ENCODE data around the gene TRPV2.

The TRPV2 gene

DNA sequence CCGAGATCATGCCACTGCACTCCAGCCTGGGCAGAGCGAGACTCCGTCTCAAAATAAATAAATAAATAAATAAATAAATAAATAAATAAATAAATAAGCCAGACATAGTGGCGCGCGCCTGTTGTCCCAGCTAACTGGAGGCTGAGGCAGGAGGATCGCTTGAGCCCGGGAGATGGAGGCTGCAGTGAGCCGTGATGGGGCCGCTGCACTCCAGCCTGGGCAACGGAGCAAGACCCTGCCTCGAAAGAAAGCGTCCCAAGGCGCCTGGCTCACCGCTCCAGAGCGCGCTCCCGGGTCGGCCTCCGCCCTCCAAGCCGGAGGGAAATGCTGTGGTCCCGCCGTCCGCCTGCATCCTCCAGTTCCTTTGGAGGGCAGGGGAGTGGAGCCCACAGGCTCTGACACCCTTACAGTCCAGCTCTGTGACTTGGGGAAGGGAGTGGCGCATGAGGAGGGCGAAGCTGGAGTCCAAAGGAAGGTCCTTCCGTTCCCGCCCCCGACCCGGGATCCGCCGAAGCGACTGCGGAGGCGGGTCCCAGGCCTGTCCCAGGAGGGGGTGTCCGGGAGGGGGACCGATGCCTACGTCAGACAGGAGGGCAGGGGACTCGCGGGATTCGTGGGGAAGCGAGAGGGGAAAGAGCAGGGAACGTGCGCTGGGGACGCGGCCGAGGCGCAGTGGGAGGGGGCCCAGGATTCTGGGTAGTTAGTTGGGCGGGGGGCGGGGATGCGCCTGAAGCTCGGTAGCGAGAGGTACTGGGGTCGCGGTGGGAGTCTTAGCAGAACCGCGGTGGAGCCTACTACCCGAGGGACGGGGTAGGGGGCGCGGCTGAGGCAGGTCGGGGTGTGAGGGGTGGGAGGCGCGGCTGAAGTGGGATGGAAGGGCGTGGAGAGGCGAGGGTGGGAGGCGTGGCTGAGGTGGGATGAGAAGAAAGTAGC lies 8.4 kb upstream of the TRPV2 start:
- FAIRE-seq, result no peak

DNA sequence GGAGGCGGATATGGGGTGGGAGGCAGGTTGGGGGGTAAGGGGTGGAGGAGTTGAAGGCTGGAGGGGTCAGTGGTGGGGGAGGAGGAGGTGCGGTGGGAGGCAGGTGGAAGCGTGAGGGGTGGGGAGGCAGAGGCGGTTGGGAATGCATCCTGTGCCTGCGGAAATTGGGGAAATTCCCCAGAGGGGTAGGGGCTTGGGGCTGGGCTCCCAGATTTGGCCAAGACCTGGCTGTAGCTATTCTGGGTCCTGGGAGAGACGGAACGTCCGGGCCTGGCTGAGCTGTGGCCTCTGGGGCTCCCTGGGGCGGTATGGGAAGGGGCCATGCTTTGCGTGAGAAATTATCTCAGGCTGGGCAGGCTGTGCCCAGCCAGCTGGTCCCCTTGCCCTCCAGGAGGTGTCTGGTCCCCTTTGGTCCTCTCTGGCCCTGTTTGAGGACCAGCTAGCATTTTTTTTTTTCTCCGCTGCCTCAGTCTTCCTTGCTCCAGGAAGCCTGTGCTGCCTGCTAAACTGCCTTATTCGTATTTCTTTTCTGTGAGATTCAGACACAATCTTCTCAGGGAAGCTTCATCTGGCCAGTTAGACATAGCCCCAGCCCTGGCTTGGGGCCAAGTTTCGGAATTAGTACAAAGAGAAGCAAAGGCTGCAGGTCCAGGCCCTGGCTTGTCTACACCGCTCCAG lies 7.3 kb upstream of the TRPV2 start:
- no peak for FAIRE-seq

DNA sequence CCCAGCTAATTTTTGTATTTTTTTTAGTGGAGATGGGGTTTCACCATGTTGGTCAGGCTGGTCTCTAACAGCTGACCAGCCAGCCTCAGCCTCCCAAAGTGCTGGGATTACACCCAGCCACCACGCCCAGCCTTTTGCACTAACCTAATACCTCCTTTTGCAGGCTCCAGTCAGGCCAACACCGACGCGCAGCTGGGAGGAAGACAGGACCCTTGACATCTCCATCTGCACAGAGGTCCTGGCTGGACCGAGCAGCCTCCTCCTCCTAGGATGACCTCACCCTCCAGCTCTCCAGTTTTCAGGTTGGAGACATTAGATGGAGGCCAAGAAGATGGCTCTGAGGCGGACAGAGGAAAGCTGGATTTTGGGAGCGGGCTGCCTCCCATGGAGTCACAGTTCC lies 2.0 kb downstream of the TRPV2 start:
- no peak for FAIRE-seq

DNA sequence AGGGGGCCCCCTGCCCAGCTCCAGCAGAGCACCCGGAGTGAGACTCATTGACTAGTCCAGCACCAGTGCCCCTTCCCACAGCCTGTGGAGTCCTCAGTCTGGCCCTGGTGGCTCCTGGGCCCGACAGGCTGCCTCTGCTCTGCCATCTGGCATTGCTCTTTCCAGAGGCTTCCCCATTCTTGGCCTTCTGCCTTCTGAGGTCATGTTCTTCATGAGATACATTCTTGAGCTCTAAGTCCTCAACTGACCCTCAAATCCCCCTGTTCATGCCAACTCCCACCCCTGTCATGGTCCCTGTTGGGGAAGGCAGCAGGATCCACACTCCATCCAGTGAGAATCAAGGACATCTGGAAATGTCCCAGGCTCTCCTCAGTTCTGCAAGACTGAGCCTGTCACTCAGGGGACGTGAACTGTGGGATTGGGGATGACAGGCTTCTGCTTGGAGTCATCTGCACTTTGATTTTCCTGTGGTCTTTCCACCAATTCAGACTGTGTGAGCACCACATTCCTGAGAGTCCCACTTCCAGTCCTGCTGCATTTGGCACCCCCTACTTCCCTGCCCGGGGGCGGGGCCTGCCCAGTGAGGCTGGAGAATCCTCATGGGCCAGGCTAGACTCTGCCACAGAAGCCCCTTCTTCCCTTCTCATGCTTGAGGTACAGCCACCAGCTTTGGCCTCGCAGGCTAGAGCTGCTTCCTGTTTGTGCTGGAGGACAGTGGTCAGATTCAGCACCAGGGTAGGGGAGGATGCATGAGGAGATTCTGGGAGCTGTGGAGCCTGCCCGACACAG lies 2.7 kb downstream of the TRPV2 start:
- FAIRE-seq, result no peak

DNA sequence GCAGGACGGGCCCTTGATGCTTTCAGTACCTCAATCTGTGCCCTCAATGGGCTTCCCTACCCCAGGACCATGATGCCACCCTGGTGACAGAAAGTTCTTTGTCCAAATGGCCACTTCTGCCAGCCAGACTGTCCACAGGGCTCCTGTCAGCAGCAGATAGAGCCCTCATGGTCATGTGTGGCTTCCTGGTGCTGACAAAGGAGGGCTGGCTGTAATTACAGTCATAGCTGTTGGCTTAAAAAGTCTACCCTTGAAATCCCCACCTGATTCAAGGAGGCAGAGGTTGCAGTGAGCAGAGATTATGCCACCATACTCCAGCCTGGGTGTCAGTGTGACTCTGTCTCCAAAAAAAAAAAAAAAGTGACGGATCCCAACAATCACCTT lies 3.3 kb downstream of the TRPV2 start:
- FAIRE-seq, result no peak

DNA sequence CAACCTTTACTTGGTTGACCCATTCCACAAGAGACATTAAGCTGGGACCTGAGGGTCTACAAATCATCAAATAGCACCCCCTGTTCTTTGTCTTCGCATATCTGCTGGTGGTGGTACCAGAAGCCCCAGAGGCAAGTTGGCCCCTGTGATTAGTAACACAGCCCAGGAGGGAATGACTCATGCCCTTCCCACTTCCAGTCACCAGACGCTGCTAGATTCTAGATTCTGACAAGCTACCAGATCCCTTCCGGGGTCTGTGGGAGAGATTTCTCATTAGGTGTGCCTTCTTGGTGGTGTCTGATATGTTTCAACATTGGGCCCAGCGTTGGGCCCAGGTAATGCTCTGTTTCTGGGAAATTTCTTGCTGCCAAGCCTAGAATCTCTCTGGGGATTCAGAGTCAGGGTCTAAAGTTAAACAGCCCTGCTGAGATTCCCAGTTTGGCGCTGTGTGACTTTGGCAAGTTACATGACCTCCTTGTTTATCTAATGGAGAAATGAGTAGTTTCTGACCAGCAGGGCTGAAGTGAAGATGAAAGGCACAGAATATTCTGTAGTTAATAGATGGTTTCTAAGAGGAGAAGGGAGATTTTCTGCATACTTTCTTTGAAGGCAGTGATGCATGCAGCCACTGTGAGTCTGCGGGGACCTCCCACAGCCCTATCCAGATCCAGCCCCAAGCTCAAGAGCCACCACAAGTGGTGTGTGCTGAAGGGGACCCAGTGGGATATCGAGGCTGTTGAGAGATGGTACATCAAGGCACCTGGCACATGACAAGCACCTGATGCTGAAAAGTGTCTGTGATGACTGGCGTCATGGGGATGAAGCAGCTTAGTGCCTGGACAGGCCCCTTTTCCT lies 3.9 kb downstream of the TRPV2 start:
- no peak for FAIRE-seq

DNA sequence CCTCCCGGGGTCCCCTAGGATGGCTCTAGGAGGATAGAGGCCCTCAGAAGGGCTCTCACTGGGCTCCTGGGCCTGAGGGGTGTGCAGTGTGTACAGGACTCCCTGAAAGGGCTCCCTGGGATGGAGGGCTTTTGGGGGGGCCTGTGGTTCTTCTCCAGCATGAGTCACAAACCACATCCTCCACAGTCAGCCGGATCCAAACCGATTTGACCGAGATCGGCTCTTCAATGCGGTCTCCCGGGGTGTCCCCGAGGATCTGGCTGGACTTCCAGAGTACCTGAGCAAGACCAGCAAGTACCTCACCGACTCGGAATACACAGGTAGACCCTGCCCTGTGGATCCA lies 4.5 kb downstream of the TRPV2 start:
- FAIRE-seq, result no peak

DNA sequence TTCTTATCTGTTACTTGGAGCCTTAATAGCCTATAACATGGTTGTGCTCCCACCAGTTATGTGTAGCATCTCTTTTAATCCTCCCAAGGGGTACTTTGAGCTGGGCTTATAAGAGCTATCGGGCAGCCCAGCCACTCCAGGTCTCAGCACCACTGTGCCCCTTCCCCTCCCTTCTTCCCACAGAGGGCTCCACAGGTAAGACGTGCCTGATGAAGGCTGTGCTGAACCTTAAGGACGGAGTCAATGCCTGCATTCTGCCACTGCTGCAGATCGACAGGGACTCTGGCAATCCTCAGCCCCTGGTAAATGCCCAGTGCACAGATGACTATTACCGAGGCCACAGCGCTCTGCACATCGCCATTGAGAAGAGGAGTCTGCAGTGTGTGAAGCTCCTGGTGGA lies 7.0 kb downstream of the TRPV2 start:
- no peak for FAIRE-seq

DNA sequence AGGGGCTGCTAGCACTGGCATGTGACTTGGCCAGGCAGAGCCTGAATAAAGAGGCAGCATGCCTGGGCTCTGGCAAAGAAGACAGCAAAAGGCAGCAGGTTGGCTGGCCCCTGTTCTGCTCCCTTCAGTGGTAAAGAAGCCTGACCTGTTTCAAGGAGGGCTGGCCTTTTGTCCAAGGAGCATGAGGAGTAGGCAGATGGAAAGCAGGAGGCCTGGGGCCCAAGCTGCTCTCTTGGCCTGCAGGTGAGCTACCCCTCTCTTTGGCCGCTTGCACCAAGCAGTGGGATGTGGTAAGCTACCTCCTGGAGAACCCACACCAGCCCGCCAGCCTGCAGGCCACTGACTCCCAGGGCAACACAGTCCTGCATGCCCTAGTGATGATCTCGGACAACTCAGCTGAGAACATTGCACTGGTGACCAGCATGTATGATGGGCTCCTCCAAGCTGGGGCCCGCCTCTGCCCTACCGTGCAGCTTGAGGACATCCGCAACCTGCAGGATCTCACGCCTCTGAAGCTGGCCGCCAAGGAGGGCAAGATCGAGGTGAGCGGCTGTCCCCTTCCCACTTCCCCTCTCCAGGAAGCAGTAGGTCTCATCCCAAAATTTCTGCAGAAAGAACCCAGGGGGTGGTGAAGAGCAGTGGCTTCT lies 8.0 kb downstream of the TRPV2 start:
- no peak for FAIRE-seq

DNA sequence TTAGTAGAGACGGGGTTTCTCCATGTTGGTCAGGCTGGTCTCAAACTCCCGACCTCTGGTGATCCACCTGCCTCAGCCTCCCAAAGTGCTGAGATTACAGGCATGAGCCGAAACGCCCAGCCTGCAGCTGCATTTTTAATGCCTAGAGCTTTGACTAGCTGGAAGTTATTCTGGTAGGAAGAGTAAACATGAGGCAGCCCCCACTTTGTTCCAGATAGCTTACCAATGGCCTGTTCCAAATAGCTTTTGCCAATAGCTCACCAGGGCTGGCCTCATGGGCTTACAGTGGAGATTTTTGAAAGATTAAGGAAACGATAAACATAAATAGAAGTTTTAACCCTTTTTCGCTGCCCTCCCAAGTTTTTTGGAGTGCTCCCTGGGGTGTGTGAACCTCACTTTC lies 9.8 kb downstream of the TRPV2 start:
- no peak for FAIRE-seq

DNA sequence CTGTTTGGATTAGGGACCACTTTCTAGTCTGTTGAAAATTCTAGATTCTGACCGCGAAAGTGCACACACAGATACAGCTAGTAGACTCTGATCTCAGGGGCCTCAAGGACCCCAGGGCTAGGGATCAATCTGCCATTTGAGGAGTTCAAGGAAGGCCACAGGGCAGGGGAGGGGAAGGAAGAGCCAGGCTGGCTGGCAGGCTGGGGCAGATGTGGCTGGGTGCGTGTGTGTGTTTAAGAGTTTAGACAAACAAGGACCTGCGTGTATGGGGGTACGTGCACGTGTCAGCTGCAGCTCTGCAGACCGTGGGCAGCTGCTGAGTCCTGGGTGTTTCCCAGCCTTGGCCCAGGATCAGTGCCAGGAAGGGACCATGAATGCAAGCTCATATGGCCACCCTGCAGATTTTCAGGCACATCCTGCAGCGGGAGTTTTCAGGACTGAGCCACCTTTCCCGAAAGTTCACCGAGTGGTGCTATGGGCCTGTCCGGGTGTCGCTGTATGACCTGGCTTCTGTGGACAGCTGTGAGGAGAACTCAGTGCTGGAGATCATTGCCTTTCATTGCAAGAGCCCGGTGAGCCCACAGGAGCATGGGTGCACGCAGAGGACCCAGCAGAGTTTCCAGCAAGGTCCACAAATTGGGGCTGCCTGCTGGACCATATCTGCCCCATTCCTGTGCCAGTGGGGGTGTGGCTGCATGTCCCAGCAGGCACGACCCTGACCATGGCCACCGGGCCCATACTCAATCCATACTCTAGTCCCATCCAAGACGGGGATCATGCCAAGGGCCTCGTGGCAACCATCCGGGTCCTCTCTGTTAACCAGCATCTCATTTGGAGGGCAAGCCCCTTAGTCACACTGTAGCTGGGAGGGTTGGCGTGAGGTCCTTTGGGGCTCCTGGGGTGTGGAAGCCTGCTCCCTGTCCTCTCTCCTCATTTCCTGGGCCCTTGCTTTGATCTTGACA lies 10.6 kb downstream of the TRPV2 start:
- FAIRE-seq, result no peak

DNA sequence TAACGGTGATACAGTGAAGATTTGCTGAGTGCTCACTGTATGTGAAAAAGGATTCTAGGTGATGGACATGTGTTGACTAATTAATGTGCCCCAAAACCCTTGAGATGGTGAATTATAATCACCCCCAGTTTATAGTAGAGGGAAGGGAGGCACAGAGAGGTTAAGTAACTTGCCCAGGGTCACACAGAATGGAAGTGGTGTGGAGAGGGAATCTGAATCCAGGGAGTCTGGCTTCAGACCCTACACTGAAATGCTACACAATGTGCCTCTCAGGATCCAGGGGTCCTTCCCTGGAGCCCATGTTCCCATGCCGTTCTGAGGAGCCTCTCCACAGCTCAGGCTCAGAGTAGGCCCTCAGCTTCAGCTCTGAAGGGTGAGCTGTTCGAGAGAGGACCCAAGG lies 11.6 kb downstream of the TRPV2 start:
- FAIRE-seq, result no peak

DNA sequence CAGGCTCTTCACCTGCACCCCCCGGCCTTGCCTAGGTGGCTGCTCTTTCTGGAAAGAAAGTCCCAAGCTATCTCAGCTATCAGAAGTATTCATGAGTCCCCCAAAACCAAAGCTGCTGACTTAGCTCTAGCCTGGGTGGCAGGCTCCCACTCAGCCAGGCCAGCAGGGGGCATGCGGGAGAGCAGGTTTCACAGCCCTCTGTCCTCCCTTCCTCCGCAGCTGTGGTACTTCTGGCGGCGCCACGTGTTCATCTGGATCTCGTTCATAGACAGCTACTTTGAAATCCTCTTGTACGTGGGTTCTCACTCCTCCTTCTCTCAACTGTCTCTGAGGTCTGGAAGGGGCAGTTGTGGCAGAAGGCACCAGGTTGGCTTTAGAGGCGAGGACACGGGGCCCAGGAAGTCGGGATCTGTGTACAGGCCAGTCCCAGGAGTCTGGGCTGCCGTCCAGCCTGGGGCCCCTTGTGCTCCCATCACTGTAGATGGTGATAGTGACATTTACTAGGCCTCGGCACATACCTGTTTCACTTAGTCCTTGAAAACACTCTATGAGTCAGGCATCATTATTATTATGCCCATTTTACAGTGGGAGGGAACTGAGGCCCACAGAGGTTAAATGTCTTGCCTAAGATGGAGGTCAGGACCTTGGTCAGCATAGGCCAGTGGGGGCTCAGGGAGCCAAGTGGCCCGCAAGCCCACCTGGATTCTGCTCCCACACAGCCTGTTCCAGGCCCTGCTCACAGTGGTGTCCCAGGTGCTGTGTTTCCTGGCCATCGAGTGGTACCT lies 12.9 kb downstream of the TRPV2 start:
- no peak for FAIRE-seq

DNA sequence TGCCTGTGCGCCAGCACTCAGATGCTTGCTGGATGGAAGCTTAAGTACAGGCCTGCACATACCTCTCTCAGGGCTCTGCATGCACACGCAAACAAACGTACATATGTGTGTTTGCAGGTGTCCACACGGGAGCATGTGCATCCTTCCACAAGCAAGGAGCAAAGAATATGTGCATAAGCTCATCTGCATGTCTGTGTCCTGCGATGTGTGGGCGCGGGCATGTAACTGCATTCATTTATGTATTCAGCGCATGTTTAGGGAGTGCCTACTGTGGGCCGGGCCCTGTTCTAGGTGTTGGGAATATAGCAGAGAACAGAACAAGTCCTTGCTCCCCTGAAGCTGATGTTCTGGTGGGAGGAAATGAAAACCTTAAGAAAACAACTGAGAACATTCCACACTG lies 13.7 kb downstream of the TRPV2 start:
- FAIRE-seq, result no peak

DNA sequence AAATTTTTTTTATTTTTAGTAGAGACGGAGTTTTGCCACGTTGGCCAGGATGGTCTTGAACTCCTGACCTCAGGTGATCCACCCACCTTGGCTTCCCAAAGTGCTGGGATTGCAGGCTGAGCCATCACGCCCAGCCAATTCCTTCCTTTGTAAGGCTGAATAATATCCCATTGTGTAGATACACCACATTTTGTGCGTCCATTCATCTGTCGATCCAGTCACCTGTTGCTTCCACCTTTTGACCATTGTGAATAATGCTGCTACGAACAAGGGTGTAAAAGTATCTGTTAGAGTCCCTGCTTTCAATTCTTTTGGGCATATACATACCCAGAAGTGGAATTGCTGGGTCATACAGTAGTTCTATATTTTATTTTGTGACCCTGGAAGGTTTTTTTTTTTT lies 15.3 kb downstream of the TRPV2 start:
- FAIRE-seq, result no peak

DNA sequence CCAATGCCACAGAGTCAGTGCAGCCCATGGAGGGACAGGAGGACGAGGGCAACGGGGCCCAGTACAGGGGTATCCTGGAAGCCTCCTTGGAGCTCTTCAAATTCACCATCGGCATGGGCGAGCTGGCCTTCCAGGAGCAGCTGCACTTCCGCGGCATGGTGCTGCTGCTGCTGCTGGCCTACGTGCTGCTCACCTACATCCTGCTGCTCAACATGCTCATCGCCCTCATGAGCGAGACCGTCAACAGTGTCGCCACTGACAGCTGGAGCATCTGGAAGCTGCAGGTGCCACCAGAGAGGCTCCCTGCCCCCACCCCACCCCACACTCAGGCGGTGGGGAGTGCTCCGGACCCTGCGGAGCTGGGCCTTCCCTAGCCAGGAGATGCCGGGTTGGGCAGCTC lies 16.6 kb downstream of the TRPV2 start:
- no peak for FAIRE-seq

DNA sequence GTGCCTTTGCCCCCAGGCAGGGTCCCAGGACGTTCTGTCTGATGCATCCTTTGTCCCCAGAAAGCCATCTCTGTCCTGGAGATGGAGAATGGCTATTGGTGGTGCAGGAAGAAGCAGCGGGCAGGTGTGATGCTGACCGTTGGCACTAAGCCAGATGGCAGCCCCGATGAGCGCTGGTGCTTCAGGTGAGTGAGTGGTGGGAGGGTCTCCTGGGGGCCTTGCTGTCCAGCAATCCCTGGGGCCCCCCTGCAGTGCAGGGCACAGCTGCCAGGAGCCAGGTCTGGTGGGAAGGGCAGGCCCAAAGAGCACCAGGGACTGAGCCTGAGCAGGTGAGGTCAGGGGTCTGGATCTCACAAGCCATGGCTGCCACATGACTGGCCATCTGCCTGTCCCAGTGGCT lies 18.1 kb downstream of the TRPV2 start:
- FAIRE-seq, result no peak

DNA sequence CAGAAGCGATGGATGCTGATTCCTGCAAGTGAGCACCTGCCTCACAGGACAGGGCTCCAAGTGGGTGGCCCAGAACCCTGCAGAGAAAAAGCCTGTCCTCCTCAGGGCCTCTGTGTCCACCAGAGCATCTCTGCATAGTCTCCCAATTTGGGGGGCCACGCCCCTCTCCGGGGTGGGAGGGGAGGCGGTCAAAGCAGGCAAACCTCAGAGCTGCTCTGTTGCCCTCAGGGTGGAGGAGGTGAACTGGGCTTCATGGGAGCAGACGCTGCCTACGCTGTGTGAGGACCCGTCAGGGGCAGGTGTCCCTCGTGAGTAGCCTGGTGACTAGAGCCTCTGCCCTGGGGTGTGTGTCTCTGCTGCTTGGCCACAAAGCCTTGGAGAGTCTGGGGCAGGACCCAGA lies 19.3 kb downstream of the TRPV2 start:
- FAIRE-seq, result no peak

DNA sequence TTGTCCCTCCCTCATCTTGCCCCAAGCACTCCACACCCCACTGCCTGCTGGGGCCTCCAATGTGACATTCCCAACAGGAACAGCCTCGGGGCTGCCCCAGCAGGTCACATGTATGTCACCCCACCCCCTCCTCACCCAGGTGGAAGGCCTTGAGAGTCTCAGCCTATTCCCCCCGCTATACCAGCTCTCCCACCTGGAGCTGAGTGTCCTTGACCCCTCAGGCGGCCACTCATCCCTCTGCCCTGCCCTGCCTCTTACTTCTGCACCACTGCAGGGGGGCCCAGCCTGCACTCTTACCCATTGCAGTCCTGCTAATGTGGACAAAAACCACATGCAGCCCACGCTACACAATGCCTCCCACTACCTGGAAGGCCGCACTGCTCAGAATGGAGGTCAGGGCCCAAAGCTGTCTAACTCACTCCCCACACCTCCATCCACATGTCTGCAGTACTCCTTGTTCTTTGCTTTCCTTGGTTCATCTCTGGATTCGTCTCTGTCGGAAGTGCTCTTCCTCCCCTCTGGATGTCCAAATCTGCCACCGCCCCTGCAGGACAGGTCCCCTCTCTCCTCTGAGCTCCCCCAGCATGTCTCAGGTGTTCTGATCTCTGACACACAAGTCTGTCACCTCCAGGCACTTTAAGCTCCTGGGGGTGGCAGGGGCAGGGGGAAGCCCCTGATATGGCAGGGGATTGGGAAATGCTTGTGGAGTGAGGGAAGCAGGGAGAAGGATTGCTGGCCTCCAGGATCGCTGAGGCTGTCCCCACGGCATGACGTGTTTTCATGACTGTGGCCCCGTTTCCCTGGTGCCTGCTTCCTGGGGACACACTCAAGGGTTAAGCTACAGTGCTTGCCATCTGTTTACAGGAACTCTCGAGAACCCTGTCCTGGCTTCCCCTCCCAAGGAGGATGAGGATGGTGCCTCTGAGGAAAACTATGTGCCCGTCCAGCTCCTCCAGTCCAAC lies 20.8 kb downstream of the TRPV2 start:
- FAIRE-seq, result no peak
